Mesothelial cell of epicardium (in vitro differentiated cells): Measurements from ENCODE around the gene RASGRP1. TPM values are rescaled to one million over a fixed set of nuclear protein-coding genes. Genes with fewer than 3 reads are reported as not detected.

ENCODE experiments used
- DNase-seq, 2 experiments: peaks; one replicate each; pipeline ENCODE4 v3.0.0; 2021; ENCODE audit warnings: low spot score in 2 of 2; ENCODE audit not compliant: unreplicated experiment in 2 of 2
- H3K27ac Mint-ChIP-seq: 2 replicates; pipeline ENCODE4 v1.8.0; 2021; ENCODE audit warnings: mixed read lengths
- H3K27me3 Mint-ChIP-seq: 2 replicates; pipeline ENCODE4 v1.8.0; 2021; ENCODE audit warnings: low read depth, mixed read lengths
- H3K36me3 Mint-ChIP-seq: 2 replicates; pipeline ENCODE4 v1.8.0; 2021; ENCODE audit warnings: mixed read lengths
- H3K4me1 Mint-ChIP-seq: 2 replicates; pipeline ENCODE4 v1.8.0; 2021; ENCODE audit warnings: mixed read lengths
- H3K4me3 Mint-ChIP-seq: 2 replicates; pipeline ENCODE4 v1.8.0; 2021; ENCODE audit warnings: mild to moderate bottlenecking, moderate library complexity, mixed read lengths
- H3K9me3 Mint-ChIP-seq: 2 replicates; pipeline ENCODE4 v1.8.0; 2021; ENCODE audit warnings: mixed read lengths
- CTCF ChIP-seq: fragments of 200-600 bp; sonication (generic); IDR thresholded peaks from one replicate; pipeline ENCODE4 v1.5.0; 2021; ENCODE audit warnings: antibody characterized with exemption; ENCODE audit not compliant: unreplicated experiment
- total RNA-seq: library from RNA; stranded (reverse); gene quantifications from 3 replicates; pipeline ENCODE4 v1.2.1, GENCODE V29; 2021

Gene RASGRP1
- 3.7 to 4.8 TPM (median 4.4 TPM) in 3 replicates for total RNA-seq

- H3K27ac Mint-ChIP-seq: no peak within 1 kb of the TSS
- H3K9me3 Mint-ChIP-seq: peaks cover 7% of the 10 kb centered on the region
Measured at GRCh38 chr15:38564557-38565286, at the start of gene RASGRP1. Gene RASGRP1 (minus strand): TSS chr15:38564814. CDS start chr15:38564628, 186 bp downstream.

GRCh38 chr15:38613085-38613484 lies 48.5 kb upstream of the RASGRP1 start:
- H3K27me3 Mint-ChIP-seq: peaks cover 2% of the 10 kb centered on the region

More at GRCh38 chr15:38564557-38565286, at the start of gene RASGRP1:
- peak; percentile 60 to 77 for DNase-seq
- Mint-ChIP-seq H3K4me1 (peaks cover 11% of the 10 kb centered on the region), H3K4me3 (peak within 1 kb of the TSS; percentile 75), H3K27me3 (peaks cover 38% of the 10 kb centered on the region), H3K36me3 (no peaks in the 10 kb centered on the region)
- TF ChIP-seq CTCF: no peak

GRCh38 chr15:38612159-38612863 lies 47.7 kb upstream of the RASGRP1 start:
- Mint-ChIP-seq H3K27me3 (no peaks in the 10 kb centered on the region), H3K27ac (no peak overlapping the region), H3K4me1 (peaks cover 11% of the 10 kb centered on the region), H3K4me3 (no peak overlapping the region), H3K36me3 (no peaks in the 10 kb centered on the region), H3K9me3 (peaks cover 3% of the 10 kb centered on the region)
- no peak for DNase-seq
- TF ChIP-seq CTCF: no peak

More at GRCh38 chr15:38613085-38613484, 48.5 kb upstream of the RASGRP1 start:
- TF ChIP-seq CTCF: no peak
- Mint-ChIP-seq H3K4me3 (no peak overlapping the region), H3K4me1 (peaks cover 11% of the 10 kb centered on the region), H3K27ac (no peak overlapping the region), H3K9me3 (peaks cover 3% of the 10 kb centered on the region), H3K36me3 (no peaks in the 10 kb centered on the region)
- no peak for DNase-seq

GRCh38 chr15:38611228-38611627 lies 46.6 kb upstream of the RASGRP1 start:
- Mint-ChIP-seq H3K9me3 (peaks cover 3% of the 10 kb centered on the region), H3K27me3 (no peaks in the 10 kb centered on the region), H3K36me3 (no peaks in the 10 kb centered on the region), H3K4me3 (no peak overlapping the region), H3K4me1 (peaks cover 18% of the 10 kb centered on the region), H3K27ac (no peak overlapping the region)
- DNase-seq: no peak
- no peak for TF ChIP-seq CTCF

- no peak overlapping the region for H3K4me3 Mint-ChIP-seq
- H3K27ac Mint-ChIP-seq: no peak overlapping the region
- peaks cover 20% of the 10 kb centered on the region for H3K4me1 Mint-ChIP-seq
- H3K27me3 Mint-ChIP-seq: no peaks in the 10 kb centered on the region
- no peak for TF ChIP-seq CTCF
- no peaks in the 10 kb centered on the region for H3K36me3 Mint-ChIP-seq
- H3K9me3 Mint-ChIP-seq: peaks cover 3% of the 10 kb centered on the region
- no peak for DNase-seq
Measured at GRCh38 chr15:38610748-38611147, 46.1 kb upstream of the RASGRP1 start.
